ENCODE data around the gene MSMO1. TPM values are rescaled to one million over a fixed set of nuclear protein-coding genes. Genes with fewer than 3 reads are reported as not detected.

Gene MSMO1
- total and polyA plus RNA-seq, 2 donors (not counting 1 experiment from before 2014, with no cell fraction given) = 7.3 to 30.8 TPM

DNA sequence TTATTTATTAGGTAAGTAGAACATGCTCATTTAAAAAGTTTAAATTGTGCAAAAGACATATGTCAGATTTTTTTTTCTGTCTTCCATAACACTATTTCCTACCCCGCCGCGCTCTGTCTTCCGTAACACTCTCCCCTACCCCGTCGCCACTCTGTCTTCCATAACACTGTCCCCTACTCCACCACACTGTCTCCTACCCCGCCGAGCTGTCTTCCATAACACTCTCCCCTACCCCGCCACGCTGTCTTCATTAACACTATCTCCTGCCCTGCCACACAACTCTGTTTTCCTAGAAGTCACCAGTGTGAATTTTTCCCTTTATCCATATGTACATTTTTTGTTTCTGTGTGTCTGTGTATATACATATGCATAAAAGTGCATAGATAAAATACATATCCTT, 4.4 kb downstream of the MSMO1 start:
- 99% methylated on average over 6 of the region's 10 CpGs for WGBS (ENCODE audit: insufficient coverage)
- ChIA-PET CTCF (no interaction called here), POLR2A (no interaction called here)

GRCh38 chr4:165332502-165332901, 5.0 kb downstream of the MSMO1 start:
- no peak for TF ChIP-seq EZH2 (IDR thresholded peaks at IDR 0.05; ENCODE audit: borderline replicate concordance, insufficient read depth, low read depth, low read length, poor library complexity, severe bottlenecking)
- TF ChIP-seq CTCF (IDR thresholded peaks at IDR 0.05) = no peak
- Histone ChIP-seq H3K27me3 (replicated peaks in 1 of 4; ENCODE audit: control extremely low read depth in 1 of 4, control insufficient read depth in 3 of 4, insufficient read depth in 4 of 4, low read length in 3 of 4) (no peaks in the 10 kb centered on the region), H3K27ac (ENCODE audit: low read length in 2 of 2) (peak overlapping the region in 1 of 2 donors; percentile 40), H2AFZ (ENCODE audit: insufficient read depth, low read depth, low read length, poor library complexity, severe bottlenecking) (no peak overlapping the region), H3K36me3 (replicated peaks in 1 of 2; ENCODE audit: control extremely low read depth in 1 of 2, control insufficient read depth in 1 of 2, extremely low read depth in 1 of 2, insufficient read depth in 2 of 2, low read length in 1 of 2) (peaks cover 2 to 16% of the 10 kb centered on the region in 2 experiments), H4K20me1 (ENCODE audit: control insufficient read depth, insufficient read depth, low read length, poor library complexity, severe bottlenecking) (peaks cover 20% of the 10 kb centered on the region), H3K79me2 (ENCODE audit: control insufficient read depth, insufficient read depth, low read length) (peaks cover 66% of the 10 kb centered on the region), H3K9ac (ENCODE audit: low read length) (no peak overlapping the region), H3K4me1 (ENCODE audit: control insufficient read depth in 2 of 2, insufficient read depth in 2 of 2, low read length in 2 of 2) (peaks cover 16 to 24% of the 10 kb centered on the region in 2 donors), H3K9me3 (ENCODE audit: control extremely low read depth in 1 of 3, control insufficient read depth in 2 of 3, insufficient read depth in 1 of 3, low read length in 2 of 3) (no peaks in the 10 kb centered on the region), H3K4me2 (replicated peaks; ENCODE audit: low read depth, low read length, poor library complexity, severe bottlenecking) (no peak overlapping the region), H3K4me3 (ENCODE audit: control extremely low read depth in 1 of 5, extremely low read depth in 1 of 5, insufficient read depth in 1 of 5, low read depth in 2 of 5, low read length in 4 of 5) (no peak overlapping the region)
- ATAC-seq (ENCODE audit: low read depth) (no peak), DNase-seq (no peak)
- peaks cover 25% of the 10 kb centered on the region for H3K4me1 Mint-ChIP-seq
- H3K4me3 Mint-ChIP-seq = no peak overlapping the region
- intact Hi-C loops (cut with micrococcal nuclease) = no loop called here
- ChIA-PET POLR2A (no interaction called here), CTCF (no interaction called here)
- no peaks in the 10 kb centered on the region for H3K9me3 Mint-ChIP-seq (ENCODE audit: insufficient read depth)
- H3K27ac Mint-ChIP-seq = no peak overlapping the region
- no peaks in the 10 kb centered on the region for H3K27me3 Mint-ChIP-seq
- no CpG with 5 or more reads among the region's 1 CpG for WGBS (ENCODE audit: insufficient coverage)

More for the DNA sequence above, 4.4 kb downstream of the MSMO1 start:
- no peak overlapping the region for H3K27ac Mint-ChIP-seq
- peaks cover 66% of the 10 kb centered on the region for H3K79me2 ChIP-seq (ENCODE audit: control insufficient read depth, insufficient read depth, low read length)
- no peak overlapping the region for H3K27ac ChIP-seq (ENCODE audit: low read length in 2 of 2)
- H3K27me3 ChIP-seq (replicated peaks in 1 of 4; ENCODE audit: control extremely low read depth in 1 of 4, control insufficient read depth in 3 of 4, insufficient read depth in 4 of 4, low read length in 3 of 4) = no peaks in the 10 kb centered on the region
- H3K9me3 ChIP-seq (ENCODE audit: control extremely low read depth in 1 of 3, control insufficient read depth in 2 of 3, insufficient read depth in 1 of 3, low read length in 2 of 3) = no peaks in the 10 kb centered on the region
- H3K4me2 ChIP-seq (replicated peaks; ENCODE audit: low read depth, low read length, poor library complexity, severe bottlenecking) = no peak overlapping the region
- TF ChIP-seq EZH2 (IDR thresholded peaks at IDR 0.05; ENCODE audit: borderline replicate concordance, insufficient read depth, low read depth, low read length, poor library complexity, severe bottlenecking) (no peak), CTCF (IDR thresholded peaks at IDR 0.05) (no peak)
- no peak overlapping the region for H2AFZ ChIP-seq (ENCODE audit: insufficient read depth, low read depth, low read length, poor library complexity, severe bottlenecking)
- H3K9ac ChIP-seq (ENCODE audit: low read length) = no peak overlapping the region
- intact Hi-C loops (cut with micrococcal nuclease) = no loop called here
- H3K4me1 ChIP-seq (ENCODE audit: control insufficient read depth in 2 of 2, insufficient read depth in 2 of 2, low read length in 2 of 2) = peaks cover 16 to 24% of the 10 kb centered on the region in 2 donors
- H3K27me3 Mint-ChIP-seq = no peaks in the 10 kb centered on the region
- no peak overlapping the region for H3K4me3 ChIP-seq (ENCODE audit: control extremely low read depth in 1 of 5, extremely low read depth in 1 of 5, insufficient read depth in 1 of 5, low read depth in 2 of 5, low read length in 4 of 5)
- no peaks in the 10 kb centered on the region for H3K9me3 Mint-ChIP-seq (ENCODE audit: insufficient read depth)
- H3K4me3 Mint-ChIP-seq = no peak overlapping the region
- ATAC-seq (ENCODE audit: low read depth) (no peak), DNase-seq (no peak)
- H3K4me1 Mint-ChIP-seq = peaks cover 25% of the 10 kb centered on the region
- H3K36me3 ChIP-seq (replicated peaks in 1 of 2; ENCODE audit: control extremely low read depth in 1 of 2, control insufficient read depth in 1 of 2, extremely low read depth in 1 of 2, insufficient read depth in 2 of 2, low read length in 1 of 2) = peaks cover 2 to 11% of the 10 kb centered on the region in 2 experiments
- peaks cover 20% of the 10 kb centered on the region for H4K20me1 ChIP-seq (ENCODE audit: control insufficient read depth, insufficient read depth, low read length, poor library complexity, severe bottlenecking)

Measured in B cell (primary cell).